ENCODE results near the gene AKT1S1.
A peak's percentile ranks its signal among the peaks of the same experiment; 100 is the strongest.

Gene AKT1S1

GRCh38 chr19:49858088-49858985 is 18.8 kb downstream of the AKT1S1 start (continued):
- TF ChIP-seq ZNF148 (tag by site-specific recombination; IDR thresholded peaks at IDR 0.05; ENCODE audit: borderline replicate concordance) = no peak
- TF ChIP-seq ZNF664 (tag by site-specific recombination; IDR thresholded peaks at IDR 0.05) = no peak
- no peak for TF ChIP-seq ZNF837 (tag by site-specific recombination; IDR thresholded peaks at IDR 0.05)
- TF ChIP-seq ZNF280D (tag by site-specific recombination; IDR thresholded peaks at IDR 0.05) = no peak
- peak; percentile 98 for TF ChIP-seq ZNF600 (tag by site-specific recombination; IDR thresholded peaks at IDR 0.05)
- no peak for TF ChIP-seq ZNF433 (tag by site-specific recombination; IDR thresholded peaks at IDR 0.05; ENCODE audit: low read depth)
- no peak for TF ChIP-seq ZXDB (tag by site-specific recombination; IDR thresholded peaks at IDR 0.05)
- TF ChIP-seq ZNF692 (tag by site-specific recombination; IDR thresholded peaks at IDR 0.05) = no peak
- no peak for TF ChIP-seq TSHZ1 (tag by site-specific recombination; IDR thresholded peaks at IDR 0.05; ENCODE audit: borderline replicate concordance)
- no peak for TF ChIP-seq HOXD13 (CRISPR knock-in tag; IDR thresholded peaks at IDR 0.05; ENCODE audit: borderline replicate concordance)
- no peak for TF ChIP-seq MEIS1 (CRISPR knock-in tag; IDR thresholded peaks at IDR 0.05; ENCODE audit: borderline replicate concordance)
- TF ChIP-seq ZBTB20 (tag by site-specific recombination; IDR thresholded peaks at IDR 0.05) = no peak
- TF ChIP-seq ZNF292 (tag by site-specific recombination; IDR thresholded peaks at IDR 0.05; ENCODE audit: borderline replicate concordance, low read depth) = no peak
- no peak for TF ChIP-seq TRIM28 (IDR thresholded peaks at IDR 0.05; ENCODE audit: borderline replicate concordance, low read length)
- TF ChIP-seq BCL11B (tag by site-specific recombination; IDR thresholded peaks at IDR 0.05; ENCODE audit: low read depth) = no peak
- TF ChIP-seq ZNF37A (tag by site-specific recombination; IDR thresholded peaks at IDR 0.05) = no peak
- no peak for TF ChIP-seq ZNF138 (tag by site-specific recombination; IDR thresholded peaks at IDR 0.05; ENCODE audit: borderline replicate concordance)
- TF ChIP-seq GFI1B (tag by site-specific recombination; IDR thresholded peaks at IDR 0.05) = no peak
- no peak for TF ChIP-seq ZNF10 (tag by site-specific recombination; IDR thresholded peaks at IDR 0.05)
- TF ChIP-seq ZNF624 (tag by site-specific recombination; IDR thresholded peaks at IDR 0.05) = no peak
- no peak for TF ChIP-seq SETDB1 (IDR thresholded peaks at IDR 0.05; ENCODE audit: insufficient read length, low read length)
- no peak for TF ChIP-seq ZNF354C (tag by site-specific recombination; IDR thresholded peaks at IDR 0.05; ENCODE audit: borderline replicate concordance, low read depth)
- TF ChIP-seq SALL2 (tag by site-specific recombination; IDR thresholded peaks at IDR 0.05; ENCODE audit: borderline replicate concordance) = no peak
- no peak for TF ChIP-seq ZNF558 (tag by site-specific recombination; IDR thresholded peaks at IDR 0.05)
